ENCODE measurements around the gene FBXL22.

DNA sequence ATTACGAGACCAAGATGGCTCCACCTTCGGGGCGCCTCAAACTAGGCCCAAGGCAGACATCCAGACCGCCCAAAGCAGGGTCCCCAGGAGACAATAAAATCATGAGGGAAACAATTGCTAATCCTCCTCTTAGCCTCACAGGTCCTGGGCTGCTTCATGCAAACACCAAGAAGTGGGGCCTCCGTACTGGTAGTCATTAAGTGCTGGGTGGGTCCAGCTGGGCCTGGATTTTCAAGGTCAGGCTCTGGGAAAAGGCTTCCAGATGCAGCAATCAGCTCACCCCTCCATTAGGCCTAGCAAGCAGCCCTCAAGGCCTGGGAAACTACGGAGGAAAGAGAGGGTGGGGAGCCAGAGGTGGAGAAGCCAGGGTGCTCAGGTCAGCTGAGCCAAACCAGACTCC lies 634 bp downstream of the FBXL22 start:
- TF ChIP-seq, protein P1, sequence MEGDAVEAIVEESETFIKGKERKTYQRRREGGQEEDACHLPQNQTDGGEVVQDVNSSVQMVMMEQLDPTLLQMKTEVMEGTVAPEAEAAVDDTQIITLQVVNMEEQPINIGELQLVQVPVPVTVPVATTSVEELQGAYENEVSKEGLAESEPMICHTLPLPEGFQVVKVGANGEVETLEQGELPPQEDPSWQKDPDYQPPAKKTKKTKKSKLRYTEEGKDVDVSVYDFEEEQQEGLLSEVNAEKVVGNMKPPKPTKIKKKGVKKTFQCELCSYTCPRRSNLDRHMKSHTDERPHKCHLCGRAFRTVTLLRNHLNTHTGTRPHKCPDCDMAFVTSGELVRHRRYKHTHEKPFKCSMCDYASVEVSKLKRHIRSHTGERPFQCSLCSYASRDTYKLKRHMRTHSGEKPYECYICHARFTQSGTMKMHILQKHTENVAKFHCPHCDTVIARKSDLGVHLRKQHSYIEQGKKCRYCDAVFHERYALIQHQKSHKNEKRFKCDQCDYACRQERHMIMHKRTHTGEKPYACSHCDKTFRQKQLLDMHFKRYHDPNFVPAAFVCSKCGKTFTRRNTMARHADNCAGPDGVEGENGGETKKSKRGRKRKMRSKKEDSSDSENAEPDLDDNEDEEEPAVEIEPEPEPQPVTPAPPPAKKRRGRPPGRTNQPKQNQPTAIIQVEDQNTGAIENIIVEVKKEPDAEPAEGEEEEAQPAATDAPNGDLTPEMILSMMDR (conservative IDR thresholded peaks at IDR 0.05; ENCODE audit: low read depth, low read length), result no peak
- no peak for TF ChIP-seq POLR2A (IDR thresholded peaks at IDR 0.05; ENCODE audit: low read depth, low read length)
- no peak for TF ChIP-seq RAD21 (IDR thresholded peaks at IDR 0.05; ENCODE audit: low read length)

All from IMR-90 (cell line).